ENCODE measurements around the gene RAB5A.

GRCh38 chr3:19994796-19995195 is 47.9 kb downstream of the RAB5A start:
- TF ChIP-seq EP300 (IDR thresholded peaks at IDR 0.05; ENCODE audit: borderline replicate concordance in 1 of 2, low read depth in 1 of 2, low read length in 1 of 2) (no peak), USF2 (IDR thresholded peaks at IDR 0.05; ENCODE audit: borderline replicate concordance, low read depth, low read length) (no peak), TAF1 (IDR thresholded peaks at IDR 0.05; ENCODE audit: borderline replicate concordance, low read depth, low read length) (no peak), ELF1 (IDR thresholded peaks at IDR 0.05) (no peak), CTCF (IDR thresholded peaks at IDR 0.05) (no peak)

All from SK-N-SH (cell line).